ENCODE results near the gene KIF14. TPM values are rescaled to one million over a fixed set of nuclear protein-coding genes. Genes with fewer than 3 reads are reported as not detected.

KIF14 gene
- total RNA-seq: 2.8 and 3.6 TPM in 2 replicates

GRCh38 chr1:200620273-200621131 is at the start of gene KIF14:
Gene KIF14 (minus strand): TSS chr1:200620751. CDS start chr1:200618723, 2,028 bp downstream.
- no peak for DNase-seq (ENCODE audit: extremely low read depth, low read depth, low spot score)

GRCh38 chr1:200669314-200670241 is 49.0 kb upstream of the KIF14 start, which contains the start of gene DDX59:
Gene DDX59 (minus strand): TSS chr1:200669907. CDS start chr1:200666740, 3,167 bp downstream.
- peak; percentile 87 for DNase-seq (ENCODE audit: extremely low read depth, low read depth, low spot score)

GRCh38 chr1:200668514-200669313 is 48.2 kb upstream of the KIF14 start:
- no peak for DNase-seq (ENCODE audit: extremely low read depth, low read depth, low spot score)

GRCh38 chr1:200666309-200666708 is 45.8 kb upstream of the KIF14 start:
- DNase-seq (ENCODE audit: extremely low read depth, low read depth, low spot score): no peak

GRCh38 chr1:200665861-200666260 is 45.3 kb upstream of the KIF14 start:
- no peak for DNase-seq (ENCODE audit: extremely low read depth, low read depth, low spot score)

- no peak for DNase-seq (ENCODE audit: extremely low read depth, low read depth, low spot score)
These were observed 40.2 kb upstream of the KIF14 start for GRCh38 chr1:200660719-200661118.

GRCh38 chr1:200659269-200659668 is 38.7 kb upstream of the KIF14 start:
- DNase-seq (ENCODE audit: extremely low read depth, low read depth, low spot score): no peak

- no peak for DNase-seq (ENCODE audit: extremely low read depth, low read depth, low spot score)
These were observed 37.7 kb upstream of the KIF14 start for GRCh38 chr1:200658037-200658818.

GRCh38 chr1:200654660-200655059 is 34.1 kb upstream of the KIF14 start:
- no peak for DNase-seq (ENCODE audit: extremely low read depth, low read depth, low spot score)

GRCh38 chr1:200653022-200653462 is 32.5 kb upstream of the KIF14 start:
- DNase-seq (ENCODE audit: extremely low read depth, low read depth, low spot score): no peak

GRCh38 chr1:200652378-200652777 is 31.8 kb upstream of the KIF14 start:
- DNase-seq (ENCODE audit: extremely low read depth, low read depth, low spot score): no peak

GRCh38 chr1:200646515-200646914 is 26.0 kb upstream of the KIF14 start:
- DNase-seq (ENCODE audit: extremely low read depth, low read depth, low spot score): no peak

GRCh38 chr1:200644021-200644420 is 23.5 kb upstream of the KIF14 start:
- no peak for DNase-seq (ENCODE audit: extremely low read depth, low read depth, low spot score)

- no peak for DNase-seq (ENCODE audit: extremely low read depth, low read depth, low spot score)
These were observed 21.9 kb upstream of the KIF14 start for GRCh38 chr1:200642481-200642880.

- DNase-seq (ENCODE audit: extremely low read depth, low read depth, low spot score): no peak
These were observed 20.4 kb upstream of the KIF14 start for GRCh38 chr1:200640963-200641401.

- DNase-seq (ENCODE audit: extremely low read depth, low read depth, low spot score): no peak
These were observed 19.9 kb upstream of the KIF14 start for GRCh38 chr1:200640373-200640962.

GRCh38 chr1:200638073-200638472 is 17.5 kb upstream of the KIF14 start:
- DNase-seq (ENCODE audit: extremely low read depth, low read depth, low spot score): no peak

GRCh38 chr1:200636681-200637080 is 16.1 kb upstream of the KIF14 start:
- DNase-seq (ENCODE audit: extremely low read depth, low read depth, low spot score): no peak

Data from glomerular endothelial cell (primary cell).